GM12878 (cell line): ENCODE data around the gene EIF5B. TPM values are rescaled to one million over a fixed set of nuclear protein-coding genes. Genes with fewer than 3 reads are reported as not detected.

Source experiments
- ATAC-seq: fragments of 200-7000 bp; cut with Tn5 transposase; 3 replicates; pipeline ENCODE4 v1.9.1; 2020; ENCODE audit warnings: mild to moderate bottlenecking, moderate library complexity
- BruUV-seq: library from RNA; stranded (reverse); fragments of 400-500 nt; replicated peaks from 2 replicates; lab custom pipeline; 2021; lab: Mats Ljungman, UMichigan
- CTCF ChIA-PET: fragments of 300-600 bp; sonication (Branson Sonifier 250); formaldehyde crosslinking; extraction: SDS; loops from one replicate; lab custom pipeline; 2021; ENCODE audit warnings: inconsistent platforms; lab: Yijun Ruan, JAX
- POLR2A ChIA-PET: fragments of 350-600 bp; formaldehyde crosslinking; extraction: SDS; loops from one replicate; lab custom pipeline; 2021; ENCODE audit warnings: inconsistent platforms; lab: Charles Lee
- RAD21 ChIA-PET: fragments of 300-600 bp; sonication (Branson Sonifier 250); formaldehyde crosslinking; loops from one replicate; lab custom pipeline; 2023; ENCODE audit warnings: antibody characterized with exemption; ENCODE audit not compliant: unreplicated experiment; lab: Charles Lee
- SMC1A ChIA-PET: fragments of 300-600 bp; sonication (Branson Sonifier 250); formaldehyde crosslinking; loops from one replicate; lab custom pipeline; 2023; ENCODE audit not compliant: unreplicated experiment, uncharacterized antibody; lab: Charles Lee
- DNase-seq: peaks from one replicate; pipeline ENCODE4 v3.0.0-alpha.2; 2011; ENCODE audit warnings: low read depth, low spot score
- FAIRE-seq: peaks from 3 replicates; lab custom pipeline; 2011; peaks lifted over from hg19 to GRCh38; lab: Jason Lieb, UNC
- H2AFZ ChIP-seq: 2 replicates; pipeline ENCODE4 v1.6.0; 2011; ENCODE audit warnings: low read depth, low read length, control low read depth; ENCODE audit not compliant: control insufficient read depth
- H3K27ac ChIP-seq: 2 replicates; pipeline ENCODE4 v1.5.1; 2011; ENCODE audit warnings: control low read depth; ENCODE audit not compliant: control insufficient read depth, insufficient read depth
- H3K27me3 ChIP-seq, 2 experiments: replicated peaks in 1 of 2; 2 replicates each; pipeline versions ENCODE4 v1.6.0 to v1.6.1; 2011; ENCODE audit warnings: low read length in 1 of 2; ENCODE audit not compliant: control insufficient read depth in 2 of 2, insufficient read depth in 2 of 2
- H3K36me3 ChIP-seq, 2 experiments: 2 replicates each; pipeline ENCODE4 v1.5.1; 2011; ENCODE audit warnings: low read length in 1 of 2; ENCODE audit not compliant: control insufficient read depth in 2 of 2, insufficient read depth in 2 of 2
- H3K4me1 ChIP-seq: 2 replicates; pipeline ENCODE4 v1.6.1; 2011; ENCODE audit warnings: mild to moderate bottlenecking, low read length, moderate library complexity, mixed read lengths; ENCODE audit not compliant: control insufficient read depth, insufficient read depth
- H3K4me2 ChIP-seq: 2 replicates; pipeline ENCODE4 v1.6.0; 2011; ENCODE audit warnings: control low read depth; ENCODE audit not compliant: control insufficient read depth, insufficient read depth
- H3K4me3 ChIP-seq: fragments of 200-600 bp; sonication (generic); 2 replicates; pipeline ENCODE4 v1.5.1; 2016
- H3K79me2 ChIP-seq: 2 replicates; pipeline ENCODE4 v1.6.0; 2011; ENCODE audit warnings: low read length; ENCODE audit not compliant: control insufficient read depth, insufficient read depth
- H3K9ac ChIP-seq: 2 replicates; pipeline ENCODE4 v1.8.0; 2011; ENCODE audit warnings: low read length, control low read depth, mixed read lengths; ENCODE audit not compliant: control insufficient read depth, insufficient read depth
- H3K9me3 ChIP-seq: replicated peaks from 3 replicates; pipeline ENCODE4 v1.5.1; 2011; ENCODE audit warnings: mild to moderate bottlenecking, low read length; ENCODE audit not compliant: control insufficient read depth, insufficient read depth
- H4K20me1 ChIP-seq: 2 replicates; pipeline ENCODE4 v1.6.0; 2011; ENCODE audit not compliant: control insufficient read depth, insufficient read depth
- BCLAF1 ChIP-seq: fragments of 450-650 bp; IDR thresholded peaks from 2 replicates; pipeline ENCODE4 v1.6.1; 2017; ENCODE audit warnings: antibody characterized with exemption, mild to moderate bottlenecking, moderate library complexity
- CREM ChIP-seq: IDR thresholded peaks from 2 replicates; pipeline ENCODE4 v1.6.1; 2014; ENCODE audit warnings: antibody characterized with exemption, low read depth
- CTCF ChIP-seq, 3 experiments: IDR thresholded peaks in 2 of 3; conservative IDR thresholded peaks in 1 of 3; 2 replicates each; pipeline ENCODE4 v1.5.1; 2011; ENCODE audit warnings: low read depth in 3 of 3, low read length in 3 of 3, mild to moderate bottlenecking in 3 of 3, control low read depth in 2 of 3, moderate library complexity in 2 of 3, inconsistent platforms in 1 of 3, mixed read lengths in 1 of 3; ENCODE audit not compliant: control insufficient read depth in 2 of 3, insufficient read depth in 1 of 3; ENCODE audit errors: extremely low read depth in 1 of 3
- EGR1 ChIP-seq, 2 experiments: IDR thresholded peaks; 1 replicate in 1 of 2; 2 replicates in 1 of 2; pipeline ENCODE4 v1.6.1; 2011 to 2012; ENCODE audit warnings: low read depth in 2 of 2, low read length in 2 of 2, borderline replicate concordance in 1 of 2, mild to moderate bottlenecking in 1 of 2, moderate library complexity in 1 of 2
- EP300 ChIP-seq, 2 experiments: fragments of 150-350 bp in 1 of 2; IDR thresholded peaks; 2 replicates each; pipeline ENCODE4 v1.6.1; 2011 to 2012; ENCODE audit warnings: low read depth in 2 of 2, low read length in 2 of 2, borderline replicate concordance in 1 of 2, improper control_type of control experiment in 1 of 2, inconsistent platforms in 1 of 2; ENCODE audit not compliant: control insufficient read depth in 1 of 2
- IKZF1 ChIP-seq: fragments of 450-650 bp; conservative IDR thresholded peaks from 2 replicates; pipeline ENCODE4 v1.6.1; 2017; ENCODE audit warnings: antibody characterized with exemption, mild to moderate bottlenecking
- KAT2A ChIP-seq: conservative IDR thresholded peaks from 2 replicates; pipeline ENCODE4 v1.6.1; 2011; ENCODE audit warnings: low read depth, low read length; ENCODE audit not compliant: control insufficient read depth
- MLLT1 ChIP-seq: fragments of 450-650 bp; IDR thresholded peaks from 2 replicates; pipeline ENCODE4 v1.6.1; 2016; ENCODE audit warnings: mild to moderate bottlenecking
- PBX3 ChIP-seq: IDR thresholded peaks from 2 replicates; pipeline ENCODE4 v1.6.1; 2011; ENCODE audit warnings: mild to moderate bottlenecking, low read depth, low read length, moderate library complexity; ENCODE audit not compliant: insufficient replicate concordance
- RELA ChIP-seq: fragments of 450-650 bp; IDR thresholded peaks from 2 replicates; pipeline ENCODE4 v1.8.0; 2014; ENCODE audit warnings: borderline replicate concordance; ENCODE audit not compliant: partially characterized antibody
- SMAD1 ChIP-seq: fragments of 450-650 bp; IDR thresholded peaks from 2 replicates; pipeline ENCODE4 v1.6.1; 2018; ENCODE audit warnings: mild to moderate bottlenecking, low read depth; ENCODE audit not compliant: partially characterized antibody
- SMAD5 ChIP-seq: IDR thresholded peaks from 2 replicates; pipeline ENCODE4 v1.6.1; 2016; ENCODE audit warnings: antibody characterized with exemption, low read depth
- SREBF2 ChIP-seq: IDR thresholded peaks from 2 replicates; pipeline ENCODE4 v1.6.1; 2012; ENCODE audit warnings: mild to moderate bottlenecking, low read length
- SRF ChIP-seq, 2 experiments: IDR thresholded peaks; 2 replicates each; pipeline ENCODE4 v1.6.1; 2011; ENCODE audit warnings: low read depth in 2 of 2, low read length in 2 of 2, mild to moderate bottlenecking in 1 of 2, moderate library complexity in 1 of 2
- TAF1 ChIP-seq: IDR thresholded peaks from 2 replicates; pipeline ENCODE4 v1.6.1; 2011; ENCODE audit warnings: mild to moderate bottlenecking, low read depth, low read length, borderline replicate concordance
- TARDBP ChIP-seq: IDR thresholded peaks from 2 replicates; pipeline ENCODE4 v1.6.1; 2016; ENCODE audit warnings: borderline replicate concordance
- YBX1 ChIP-seq: fragments of 450-650 bp; IDR thresholded peaks from 2 replicates; pipeline ENCODE4 v1.6.1; 2016; ENCODE audit warnings: antibody characterized with exemption
- ZNF217 ChIP-seq: fragments of 450-650 bp; IDR thresholded peaks from 2 replicates; pipeline ENCODE4 v1.6.1; 2017; ENCODE audit warnings: antibody characterized with exemption, mild to moderate bottlenecking
- WGBS: methylation state at CpG from one replicate; pipeline ENCODE4 v1.1.6; 2016; ENCODE audit warnings: low lambda C conversion rate; ENCODE audit not compliant: insufficient replicate concordance, insufficient coverage; ENCODE audit errors: missing lambda C conversion rate; 5-methylcytosine and 5-hydroxymethylcytosine counted together
- in situ Hi-C: fragments of 300-500 bp; cut with MboI; formaldehyde crosslinking; loops from 9 replicates; pipeline ENCODE4 v1.14.3; 2018; ENCODE audit warnings: mixed read lengths
- intact Hi-C: fragments of 100-400 bp; cut with micrococcal nuclease; formaldehyde crosslinking; loops from one replicate; pipeline ENCODE4 v1.14.2; 2022; ENCODE audit not compliant: unreplicated experiment
- polyA plus RNA-seq, 11 experiments: library from polyadenylated mRNA; depleted of rRNA in 4 of 11; unstranded in 6 of 11; stranded (reverse) in 5 of 11; fragments of >200 nt; fragmentation: Nextera tagmentation in 4 of 11; fragmentation: Illumina TruSeq in 1 of 11; extraction: Ambion mirVana in 4 of 11; extraction: Trizol in 1 of 11; gene quantifications; 1 replicate in 1 of 11; 2 replicates in 10 of 11; pipeline versions ENCODE4 v1.2.1 to v1.2.3, GENCODE V29; 2011 to 2016; ENCODE audit warnings: inconsistent platforms in 2 of 11, missing spikeins in 2 of 11, low read depth in 1 of 11
- total RNA-seq, 4 experiments: library from RNA; depleted of rRNA in 3 of 4; stranded (reverse); fragments of >200 nt in 3 of 4; fragmentation: Illumina TruSeq in 1 of 4; extraction: Trizol in 1 of 4; gene quantifications; 2 replicates each; pipeline versions ENCODE4 v1.2.1 to v1.2.3, GENCODE V29; 2013 to 2021

EIF5B gene
- total and polyA plus RNA-seq, 10 of the 15 experiments (the other 5 are each of a cell fraction or from before 2014, with no cell fraction given) = 21.7 to 119 (median 40.8) TPM

- no peaks in the 10 kb centered on the region for H4K20me1 ChIP-seq
- in situ Hi-C loops (no loop called here), intact Hi-C loops (no loop called here)
- H3K27me3 ChIP-seq = no peaks in the 10 kb centered on the region
- H3K9me3 ChIP-seq = no peaks in the 10 kb centered on the region
- no TSS peak for BruUV-seq
- no peaks in the 10 kb centered on the region for H3K79me2 ChIP-seq
- RAD21 ChIA-PET = no interaction called here
- H2AFZ ChIP-seq = no peak overlapping the region
- no peak overlapping the region for H3K4me2 ChIP-seq
- SMC1A ChIA-PET = no interaction called here
- WGBS = 100% methylated on average over 1 of the region's 1 CpG
- no peak overlapping the region for H3K4me3 ChIP-seq
- FAIRE-seq (no peak), DNase-seq (no peak), ATAC-seq (no peak)
- no peak overlapping the region for H3K27ac ChIP-seq
- CTCF ChIA-PET = interaction anchor here (1.0 kb wide), 2 partner anchors 10 to 17 kb away, joined by 4 read pairs; no protein-coding TSS in a partner anchor
- POLR2A ChIA-PET = interaction anchor here (1.6 kb wide), 1 partner anchor 14 kb away, joined by 3 read pairs; no protein-coding TSS in a partner anchor
- H3K9ac ChIP-seq = no peak overlapping the region
- H3K4me1 ChIP-seq = no peaks in the 10 kb centered on the region
- TF ChIP-seq CREM (no peak), CTCF (IDR thresholded peaks at IDR 0.05 in 2 of 3, conservative IDR thresholded peaks at IDR 0.05 in 1 of 3; ENCODE audit: control insufficient read depth in 2 of 3, extremely low read depth in 1 of 3, insufficient read depth in 1 of 3, low read depth in 3 of 3, low read length in 3 of 3) (no peak), ZNF217 (no peak), RELA (no peak), SMAD1 (no peak), SRF (IDR thresholded peaks at IDR 0.05; ENCODE audit: low read depth in 2 of 2, low read length in 2 of 2) (no peak), EP300 (IDR thresholded peaks at IDR 0.05; ENCODE audit: borderline replicate concordance in 1 of 2, control insufficient read depth in 1 of 2, low read depth in 2 of 2, low read length in 2 of 2) (no peak), BCLAF1 (no peak), PBX3 (no peak), SREBF2 (no peak), SMAD5 (no peak), YBX1 (no peak), TARDBP (no peak), MLLT1 (no peak), EGR1 (IDR thresholded peaks at IDR 0.05; ENCODE audit: borderline replicate concordance in 1 of 2, low read depth in 2 of 2, low read length in 2 of 2) (no peak), IKZF1 (no peak), TAF1 (no peak), KAT2A (no peak)
- peaks cover 11 to 27% of the 10 kb centered on the region in 2 experiments for H3K36me3 ChIP-seq
These were observed 82.8 kb downstream of the EIF5B start for GRCh38 chr2:99420031-99420430.
